Hepatocyte (in vitro differentiated cells): ENCODE measurements around the gene SFMBT2.

Experiments used
- CTCF ChIP-seq: fragments of 200-600 bp; sonication (generic); IDR thresholded peaks from 2 replicates; pipeline ENCODE4 v1.5.1; 2016; ENCODE audit warnings: antibody characterized with exemption, mild to moderate bottlenecking; ENCODE audit not compliant: poor library complexity
- EZH2 ChIP-seq: fragments of 200-600 bp; sonication (generic); IDR thresholded peaks from 2 replicates; pipeline ENCODE4 v1.6.1; 2016; ENCODE audit warnings: antibody characterized with exemption, mild to moderate bottlenecking, borderline replicate concordance
- EZH2phosphoT487 ChIP-seq: fragments of 200-600 bp; sonication (generic); IDR thresholded peaks from one replicate; pipeline ENCODE4 v1.6.1; 2018; ENCODE audit warnings: antibody characterized with exemption, mild to moderate bottlenecking, low read depth, moderate library complexity; ENCODE audit not compliant: unreplicated experiment, severe bottlenecking

DNA sequence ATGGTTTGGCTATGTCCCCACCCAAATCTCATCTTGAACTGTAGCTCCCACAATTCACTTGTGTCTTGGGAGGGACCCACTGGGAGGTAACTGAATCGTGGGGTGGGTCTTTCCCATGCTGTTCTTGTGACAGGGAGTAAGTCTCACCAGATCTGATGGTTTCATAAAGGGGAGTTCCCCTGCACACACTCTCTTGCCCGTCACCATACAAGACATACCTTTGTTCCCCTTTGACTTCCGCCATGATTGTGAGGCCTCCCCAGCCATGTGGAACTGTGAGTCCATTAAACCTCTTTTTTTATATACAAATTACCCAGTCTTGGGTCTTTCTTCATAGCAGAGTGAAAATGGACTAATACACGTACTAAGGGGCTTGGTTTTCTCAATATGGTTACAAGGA is 106.7 kb downstream of the SFMBT2 start:
- TF ChIP-seq CTCF (no peak), EZH2phosphoT487 (no peak), EZH2 (no peak)
